GM12873 (cell line): ENCODE data around the gene EXOSC9.

ENCODE experiments used
- TF ChIP-seq, protein P1 (sequence below): IDR thresholded peaks from 2 replicates; pipeline ENCODE4 v1.5.1; 2012; ENCODE audit warnings: low read depth, mild to moderate bottlenecking, moderate library complexity, low read length, control low read depth; ENCODE audit not compliant: insufficient read depth; ENCODE audit errors: missing control alignments

EXOSC9 gene

GRCh38 chr4:121799208-121799823 lies 1.8 kb upstream of the EXOSC9 start:
- TF ChIP-seq, protein P1, sequence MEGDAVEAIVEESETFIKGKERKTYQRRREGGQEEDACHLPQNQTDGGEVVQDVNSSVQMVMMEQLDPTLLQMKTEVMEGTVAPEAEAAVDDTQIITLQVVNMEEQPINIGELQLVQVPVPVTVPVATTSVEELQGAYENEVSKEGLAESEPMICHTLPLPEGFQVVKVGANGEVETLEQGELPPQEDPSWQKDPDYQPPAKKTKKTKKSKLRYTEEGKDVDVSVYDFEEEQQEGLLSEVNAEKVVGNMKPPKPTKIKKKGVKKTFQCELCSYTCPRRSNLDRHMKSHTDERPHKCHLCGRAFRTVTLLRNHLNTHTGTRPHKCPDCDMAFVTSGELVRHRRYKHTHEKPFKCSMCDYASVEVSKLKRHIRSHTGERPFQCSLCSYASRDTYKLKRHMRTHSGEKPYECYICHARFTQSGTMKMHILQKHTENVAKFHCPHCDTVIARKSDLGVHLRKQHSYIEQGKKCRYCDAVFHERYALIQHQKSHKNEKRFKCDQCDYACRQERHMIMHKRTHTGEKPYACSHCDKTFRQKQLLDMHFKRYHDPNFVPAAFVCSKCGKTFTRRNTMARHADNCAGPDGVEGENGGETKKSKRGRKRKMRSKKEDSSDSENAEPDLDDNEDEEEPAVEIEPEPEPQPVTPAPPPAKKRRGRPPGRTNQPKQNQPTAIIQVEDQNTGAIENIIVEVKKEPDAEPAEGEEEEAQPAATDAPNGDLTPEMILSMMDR, result no peak

- TF ChIP-seq, protein P1, result no peak
Measured at GRCh38 chr4:121799867-121800501, 1.1 kb upstream of the EXOSC9 start.

DNA sequence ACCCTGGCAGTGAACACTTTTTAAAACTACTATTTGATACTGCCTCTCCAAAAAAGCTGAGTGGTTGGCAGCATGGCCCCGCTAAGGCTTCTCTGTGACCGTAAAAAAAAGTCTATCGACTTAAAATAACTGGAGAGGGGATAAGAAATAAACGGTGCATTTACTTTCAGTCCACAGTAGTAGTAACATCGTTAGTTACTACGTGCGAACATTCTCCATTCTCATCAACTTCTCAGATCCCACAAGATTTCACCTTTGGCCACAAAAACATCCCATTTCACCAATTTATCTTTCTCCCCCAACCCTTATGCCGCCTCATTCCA lies 524 bp upstream of the EXOSC9 start:
- TF ChIP-seq, protein P1, result no peak

DNA sequence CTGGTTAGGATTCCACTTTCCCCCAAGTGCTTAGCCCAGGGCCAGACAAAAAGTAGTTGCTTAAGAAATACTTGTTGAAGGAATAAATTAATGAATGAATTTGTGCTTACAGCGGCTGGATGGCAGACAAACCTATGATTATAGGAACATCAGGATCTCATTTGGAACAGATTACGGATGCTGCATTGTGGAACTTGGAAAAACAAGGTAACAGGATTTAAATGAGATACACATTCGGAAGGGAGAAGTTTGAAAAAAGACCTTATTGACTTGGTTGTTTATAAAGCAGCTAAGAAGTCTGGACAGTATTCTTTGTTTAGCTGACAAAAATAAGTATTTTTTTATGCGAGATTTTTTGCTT lies 572 bp downstream of the EXOSC9 start:
- TF ChIP-seq, protein P1, result no peak

DNA sequence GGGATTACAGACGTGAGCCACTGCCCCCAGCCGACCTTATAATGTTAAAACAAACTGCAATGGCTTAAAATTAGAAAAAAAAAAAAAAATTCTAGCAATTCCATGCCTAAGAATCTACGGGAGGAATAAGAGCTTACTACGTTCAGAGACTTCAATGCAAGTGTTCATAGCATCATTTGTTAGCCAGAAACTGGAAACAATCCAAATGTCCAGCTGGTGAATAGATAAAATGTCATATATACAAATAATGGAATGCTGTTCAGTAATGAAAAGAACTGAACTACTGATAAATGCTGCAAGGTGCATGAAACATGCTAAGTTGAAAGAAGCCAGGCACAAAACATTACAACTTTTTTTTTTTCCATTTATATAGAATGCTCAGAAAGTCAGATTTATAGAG lies 5.3 kb downstream of the EXOSC9 start:
- TF ChIP-seq, protein P1, result no peak

GRCh38 chr4:121811122-121811521 lies 10.0 kb downstream of the EXOSC9 start:
- TF ChIP-seq, protein P1, result no peak

DNA sequence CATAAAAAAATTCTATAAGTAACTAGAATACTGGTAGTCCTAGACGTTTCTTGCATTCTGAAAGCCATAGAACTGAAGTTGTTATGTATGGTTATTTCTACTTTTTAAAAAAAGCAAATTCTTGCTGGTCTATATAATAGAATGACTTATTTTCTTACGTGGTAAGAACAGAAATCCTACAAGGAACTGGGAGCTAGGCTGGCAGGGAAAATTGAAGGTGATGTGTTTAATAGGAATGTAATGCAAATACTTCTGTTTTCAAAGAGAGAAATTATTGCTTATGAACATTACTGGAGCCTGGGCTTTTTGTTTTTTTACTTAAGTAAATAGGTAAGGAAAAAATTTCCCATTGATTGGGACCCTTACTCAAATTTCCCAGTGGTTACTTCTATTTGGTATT lies 13.6 kb downstream of the EXOSC9 start:
- TF ChIP-seq, protein P1, result no peak
